Neural progenitor cell (in vitro differentiated cells): ENCODE data around the gene GET3.
"Not testable (repeated sequence)": the region's sequence is repeated elsewhere in the genome, so short reads cannot be mapped to it uniquely, and the experiment has no call there.

Experiments
- CTCF ChIP-seq: fragments of 200-600 bp; sonication (generic); IDR thresholded peaks from 2 replicates; pipeline ENCODE4 v1.5.1; 2017; ENCODE audit warnings: antibody characterized with exemption, mild to moderate bottlenecking
- EZH2 ChIP-seq: fragments of 200-600 bp; sonication (generic); IDR thresholded peaks from 2 replicates; pipeline ENCODE4 v1.6.1; 2017; ENCODE audit warnings: antibody characterized with exemption, mild to moderate bottlenecking, moderate library complexity

GRCh38 chr19:12697425-12697824, 39.9 kb upstream of the GET3 start:
- TF ChIP-seq CTCF, EZH2: not testable (repeated sequence)
